ENCODE results near the gene MCCC1.

DNA sequence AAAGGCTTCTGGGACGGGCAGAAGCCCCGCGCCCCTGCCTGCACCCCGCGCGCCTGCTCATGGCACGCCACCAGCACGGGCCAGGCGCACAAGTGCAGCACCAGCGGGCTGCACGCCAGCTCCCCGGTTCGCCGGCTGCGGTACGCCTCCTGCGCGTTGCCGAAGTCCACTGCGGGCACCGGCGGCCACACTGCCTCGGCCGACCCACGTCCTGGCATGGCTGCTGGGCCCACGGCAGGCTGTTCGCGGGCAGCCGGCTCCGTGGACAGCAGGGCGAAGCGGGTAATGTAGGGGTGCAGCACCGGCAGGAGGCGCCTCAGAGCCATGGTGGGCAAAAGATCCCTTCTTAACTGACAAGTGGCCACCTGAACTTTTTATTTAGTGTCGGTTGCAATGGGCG lies 34.8 kb downstream of the MCCC1 start:
- TF ChIP-seq EZH2 (IDR thresholded peaks at IDR 0.05; ENCODE audit: low read depth) (no peak), CTCF (conservative IDR thresholded peaks at IDR 0.05) (no peak)

Data from PC-9 (cell line).